GM12865 (cell line): ENCODE results near the gene TMEM91.
A peak's percentile ranks its signal among the peaks of the same experiment; 100 is the strongest.
"Not testable (repeated sequence)": the region's sequence is repeated elsewhere in the genome, so short reads cannot be mapped to it uniquely, and the experiment has no call there.

Source experiments
- DNase-seq: peaks from one replicate; pipeline ENCODE4 v3.0.0; 2010; ENCODE audit warnings: low read depth
- H3K4me3 ChIP-seq: 2 replicates; pipeline ENCODE4 v1.5.1; 2011; ENCODE audit warnings: mild to moderate bottlenecking, low read depth, low read length, control low read depth
- CTCF ChIP-seq: IDR thresholded peaks from 2 replicates; pipeline ENCODE4 v1.5.1; 2011; ENCODE audit warnings: low read length, control low read depth, low read depth, inconsistent platforms; ENCODE audit not compliant: insufficient read depth; ENCODE audit errors: missing control alignments

Gene TMEM91

GRCh38 chr19:41377977-41378709 is 1.8 kb downstream of the TMEM91 start:
- H3K4me3 ChIP-seq, result no peak overlapping the region
- TF ChIP-seq CTCF, result peak; percentile 41
- DNase-seq, result peak; percentile 75

GRCh38 chr19:41381536-41381935 is 5.2 kb downstream of the TMEM91 start:
- DNase-seq, H3K4me3 ChIP-seq: not testable (repeated sequence)

GRCh38 chr19:41384351-41384750 is 8.0 kb downstream of the TMEM91 start:
- H3K4me3 ChIP-seq, result no peak overlapping the region
- TF ChIP-seq CTCF, result no peak
- DNase-seq, result peak; percentile 25

- DNase-seq, result no peak
- TF ChIP-seq CTCF, result no peak
- no peak overlapping the region for H3K4me3 ChIP-seq
Measured at GRCh38 chr19:41386442-41386841, 10.1 kb downstream of the TMEM91 start.

- no peak overlapping the region for H3K4me3 ChIP-seq
- TF ChIP-seq CTCF, result no peak
- no peak for DNase-seq
Measured at GRCh38 chr19:41391618-41392017, 15.3 kb downstream of the TMEM91 start.

- TF ChIP-seq CTCF, result no peak
- H3K4me3 ChIP-seq, result no peak overlapping the region
- DNase-seq, result no peak
Measured at GRCh38 chr19:41392775-41393174, 16.4 kb downstream of the TMEM91 start.

- DNase-seq, result peak; percentile 29
- H3K4me3 ChIP-seq, result peak overlapping the region; percentile 96
- TF ChIP-seq CTCF, result no peak
Measured at GRCh38 chr19:41395355-41395754, 19.0 kb downstream of the TMEM91 start.
